Neural cell (in vitro differentiated cells): ENCODE results near the gene CIDEA. TPM values are rescaled to one million over a fixed set of nuclear protein-coding genes. Genes with fewer than 3 reads are reported as not detected.

Experiments
- H2AFZ ChIP-seq: fragments of 200-600, 300-800 bp; sonication (generic), shearing (Covaris generic); 2 replicates; pipeline ENCODE4 v1.6.0; 2014; ENCODE audit warnings: low read depth, mild to moderate bottlenecking, antibody characterized with exemption, low read length, moderate library complexity
- H3F3A ChIP-seq: fragments of 200-600 bp; shearing (Covaris generic); 2 replicates; pipeline ENCODE4 v1.6.1; 2016; ENCODE audit warnings: mild to moderate bottlenecking, moderate library complexity, mixed read lengths, antibody characterized with exemption, low read length; ENCODE audit not compliant: insufficient read depth, poor library complexity, severe bottlenecking
- H3K27ac ChIP-seq: fragments of 200-600, 300-800 bp; sonication (generic), shearing (Covaris generic); 2 replicates; pipeline ENCODE4 v1.5.1; 2014; ENCODE audit warnings: mild to moderate bottlenecking, low read length, moderate library complexity
- H3K27me3 ChIP-seq: fragments of 300-800, 200-600 bp; sonication (generic), shearing (Covaris generic); 2 replicates; pipeline ENCODE4 v1.6.0; 2014; ENCODE audit warnings: mild to moderate bottlenecking, low read depth, low read length, moderate library complexity; ENCODE audit not compliant: insufficient read depth
- H3K36me3 ChIP-seq: fragments of 300-800, 200-600 bp; sonication (generic), shearing (Covaris generic); 2 replicates; pipeline ENCODE4 v1.5.1; 2014; ENCODE audit warnings: mild to moderate bottlenecking, antibody characterized with exemption, low read length, moderate library complexity; ENCODE audit not compliant: insufficient read depth
- H3K4me2 ChIP-seq: fragments of 300-800, 200-600 bp; sonication (generic), shearing (Covaris generic); 2 replicates; pipeline ENCODE4 v1.6.0; 2014; ENCODE audit warnings: mild to moderate bottlenecking, low read length
- H3K4me3 ChIP-seq: fragments of 300-800, 200-600 bp; sonication (generic), shearing (Covaris generic); 2 replicates; pipeline ENCODE4 v1.5.1; 2014; ENCODE audit warnings: mild to moderate bottlenecking, low read length, moderate library complexity
- H3K79me2 ChIP-seq: fragments of 200-600 bp; shearing (Covaris generic); replicated peaks from 2 replicates; pipeline ENCODE4 v1.6.0; 2014; ENCODE audit warnings: mild to moderate bottlenecking, low read length, moderate library complexity; ENCODE audit not compliant: insufficient read depth
- H3K9ac ChIP-seq: fragments of 300-800, 200-600 bp; sonication (generic), shearing (Covaris generic); 2 replicates; pipeline ENCODE4 v1.6.1; 2016; ENCODE audit warnings: mild to moderate bottlenecking, low read length, mixed read lengths
- H3K9me2 ChIP-seq: fragments of 200-600 bp; shearing (Covaris generic); 2 replicates; pipeline ENCODE4 v1.6.1; 2016; ENCODE audit warnings: mild to moderate bottlenecking, low read length, mixed read lengths; ENCODE audit not compliant: insufficient read depth
- H3K9me3 ChIP-seq: fragments of 200-600, 300-800 bp; sonication (generic), shearing (Covaris generic); 2 replicates; pipeline ENCODE4 v1.6.1; 2016; ENCODE audit warnings: mild to moderate bottlenecking, mixed run types, low read length, moderate library complexity, mixed read lengths
- H4K20me1 ChIP-seq: fragments of 200-600 bp; shearing (Covaris generic); 2 replicates; pipeline ENCODE4 v1.6.1; 2016; ENCODE audit warnings: mild to moderate bottlenecking, mixed run types; ENCODE audit not compliant: insufficient read depth
- CTCF ChIP-seq: fragments of 450-650 bp; IDR thresholded peaks from 2 replicates; pipeline ENCODE4 v1.5.1; 2014; ENCODE audit warnings: antibody characterized with exemption, mild to moderate bottlenecking, moderate library complexity; ENCODE audit not compliant: poor library complexity, severe bottlenecking
- EP300 ChIP-seq: fragments of 450-650 bp; conservative IDR thresholded peaks from 2 replicates; pipeline ENCODE4 v1.6.1; 2014; ENCODE audit warnings: antibody characterized with exemption, mild to moderate bottlenecking, moderate library complexity; ENCODE audit not compliant: poor library complexity, severe bottlenecking
- EZH2 ChIP-seq: fragments of 200-600, 300-800 bp; shearing (Covaris generic), sonication (generic); IDR thresholded peaks from 2 replicates; pipeline ENCODE4 v1.6.1; 2014; ENCODE audit warnings: antibody characterized with exemption, low read length, borderline replicate concordance, mild to moderate bottlenecking; ENCODE audit not compliant: insufficient read depth, poor library complexity, severe bottlenecking
- MXI1 ChIP-seq: fragments of 450-650 bp; conservative IDR thresholded peaks from 2 replicates; pipeline ENCODE4 v1.6.1; 2014; ENCODE audit warnings: antibody characterized with exemption, mild to moderate bottlenecking; ENCODE audit not compliant: poor library complexity, severe bottlenecking
- POLR2AphosphoS5 ChIP-seq: IDR thresholded peaks from 2 replicates; pipeline ENCODE4 v1.6.1; 2012
- RAD21 ChIP-seq: fragments of 450-650 bp; conservative IDR thresholded peaks from 2 replicates; pipeline ENCODE4 v1.6.1; 2014; ENCODE audit warnings: antibody characterized with exemption, mild to moderate bottlenecking, moderate library complexity
- REST ChIP-seq: IDR thresholded peaks from 2 replicates; pipeline ENCODE4 v1.6.1; 2012; ENCODE audit warnings: borderline replicate concordance
- SMC3 ChIP-seq: fragments of 450-650 bp; conservative IDR thresholded peaks from 2 replicates; pipeline ENCODE4 v1.6.1; 2014; ENCODE audit warnings: antibody characterized with exemption, mild to moderate bottlenecking, moderate library complexity; ENCODE audit not compliant: poor library complexity
- TAF1 ChIP-seq: IDR thresholded peaks from 2 replicates; pipeline ENCODE4 v1.6.1; 2012; ENCODE audit warnings: low read depth
- polyA plus RNA-seq: library from polyadenylated mRNA; depleted of rRNA; stranded (reverse); fragments of >200 nt; gene quantifications from 2 replicates; pipeline ENCODE4 v1.2.3, GENCODE V29; 2014

CIDEA gene
- polyA plus RNA-seq, 1 donor from 2014 or later: not detected

- H3K27ac ChIP-seq: no peak overlapping the region
- H3K27me3 ChIP-seq: no peaks in the 10 kb centered on the region
- no peaks in the 10 kb centered on the region for H3K9me3 ChIP-seq
- no peaks in the 10 kb centered on the region for H3K9me2 ChIP-seq
- H3K4me2 ChIP-seq: no peak overlapping the region
- no peak overlapping the region for H3K9ac ChIP-seq
- no peaks in the 10 kb centered on the region for H4K20me1 ChIP-seq
- H3F3A ChIP-seq: no peaks in the 10 kb centered on the region
- H3K36me3 ChIP-seq: no peaks in the 10 kb centered on the region
- H3K79me2 ChIP-seq: no peaks in the 10 kb centered on the region
- H2AFZ ChIP-seq: no peak overlapping the region
- H3K4me3 ChIP-seq: no peak overlapping the region
- TF ChIP-seq MXI1: no peak
- TF ChIP-seq EP300: no peak
- TF ChIP-seq TAF1: no peak
- TF ChIP-seq CTCF: no peak
- no peak for TF ChIP-seq RAD21
- TF ChIP-seq SMC3: no peak
- no peak for TF ChIP-seq REST
- no peak for TF ChIP-seq POLR2AphosphoS5
These were observed 20.8 kb upstream of the CIDEA start for GRCh38 chr18:12233378-12233777.

- no peaks in the 10 kb centered on the region for H4K20me1 ChIP-seq
- H2AFZ ChIP-seq: no peak overlapping the region
- H3K9ac ChIP-seq: no peak overlapping the region
- TF ChIP-seq REST (no peak), TAF1 (no peak), EP300 (no peak), EZH2 (no peak), RAD21 (no peak), MXI1 (no peak), SMC3 (no peak), POLR2AphosphoS5 (no peak), CTCF (no peak)
- no peaks in the 10 kb centered on the region for H3K79me2 ChIP-seq
- no peaks in the 10 kb centered on the region for H3K9me2 ChIP-seq
- H3K27me3 ChIP-seq: no peaks in the 10 kb centered on the region
- no peaks in the 10 kb centered on the region for H3K9me3 ChIP-seq
- no peaks in the 10 kb centered on the region for H3K36me3 ChIP-seq
- no peak overlapping the region for H3K27ac ChIP-seq
- no peaks in the 10 kb centered on the region for H3F3A ChIP-seq
- no peak overlapping the region for H3K4me3 ChIP-seq
- no peak overlapping the region for H3K4me2 ChIP-seq
These were observed 19.5 kb upstream of the CIDEA start for GRCh38 chr18:12234451-12235190.
